Type B pancreatic cell (in vitro differentiated cells): ENCODE results near the gene CABCOCO1. TPM values are rescaled to one million over a fixed set of nuclear protein-coding genes. Genes with fewer than 3 reads are reported as not detected.

Experiments
- DNase-seq: peaks from one replicate; pipeline ENCODE4 v3.0.0; 2021; ENCODE audit warnings: mixed read lengths; ENCODE audit not compliant: unreplicated experiment; ENCODE audit errors: extremely low spot score
- H3K27ac Mint-ChIP-seq: 2 replicates; pipeline ENCODE4 v1.8.0; 2021; ENCODE audit warnings: mild to moderate bottlenecking, mixed read lengths
- H3K27me3 Mint-ChIP-seq: 2 replicates; pipeline ENCODE4 v1.8.0; 2021; ENCODE audit warnings: mixed read lengths
- H3K36me3 Mint-ChIP-seq: 2 replicates; pipeline ENCODE4 v1.8.0; 2021; ENCODE audit warnings: mixed read lengths
- H3K4me1 Mint-ChIP-seq: one replicate; pipeline ENCODE4 v1.8.0; 2021; ENCODE audit warnings: mixed read lengths; ENCODE audit not compliant: unreplicated experiment
- H3K4me3 Mint-ChIP-seq: 2 replicates; pipeline ENCODE4 v1.8.0; 2021; ENCODE audit warnings: mild to moderate bottlenecking, mixed read lengths
- H3K9me3 Mint-ChIP-seq: 2 replicates; pipeline ENCODE4 v1.8.0; 2021; ENCODE audit warnings: mixed read lengths
- CTCF ChIP-seq: fragments of 200-600 bp; sonication (generic); conservative IDR thresholded peaks from 2 replicates; pipeline ENCODE4 v1.5.0; 2021; ENCODE audit warnings: antibody characterized with exemption, mild to moderate bottlenecking
- total RNA-seq: library from RNA; stranded (reverse); gene quantifications from 2 replicates; pipeline ENCODE4 v1.2.1, GENCODE V29; 2021; ENCODE audit warnings: low replicate concordance

Gene CABCOCO1
- total RNA-seq, 1 donor from 2014 or later: not detected

DNA sequence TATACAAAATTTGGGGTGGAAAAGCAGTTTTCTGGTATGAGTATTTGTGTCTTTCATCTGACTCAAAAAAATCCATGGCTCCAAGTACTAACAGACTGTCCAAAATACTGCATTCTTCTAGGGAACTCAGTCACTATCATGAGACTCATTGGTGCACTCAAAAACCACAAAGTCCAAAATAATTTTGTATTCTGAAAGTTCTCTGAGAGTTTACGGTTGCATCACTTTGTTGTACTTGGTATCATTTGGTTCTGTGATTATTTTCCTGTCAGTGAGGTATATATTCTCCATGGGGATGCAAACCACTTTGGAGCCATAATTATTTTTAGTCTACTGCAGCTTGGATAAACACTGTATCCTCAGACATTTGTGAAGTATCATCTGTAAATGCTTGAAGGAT, 28.0 kb upstream of the CABCOCO1 start:
- no peak for DNase-seq
- Mint-ChIP-seq H3K36me3 (no peaks in the 10 kb centered on the region), H3K27ac (no peak overlapping the region), H3K9me3 (no peaks in the 10 kb centered on the region), H3K4me1 (peaks cover 7% of the 10 kb centered on the region), H3K27me3 (no peaks in the 10 kb centered on the region), H3K4me3 (no peak overlapping the region)
- TF ChIP-seq CTCF: no peak

DNA sequence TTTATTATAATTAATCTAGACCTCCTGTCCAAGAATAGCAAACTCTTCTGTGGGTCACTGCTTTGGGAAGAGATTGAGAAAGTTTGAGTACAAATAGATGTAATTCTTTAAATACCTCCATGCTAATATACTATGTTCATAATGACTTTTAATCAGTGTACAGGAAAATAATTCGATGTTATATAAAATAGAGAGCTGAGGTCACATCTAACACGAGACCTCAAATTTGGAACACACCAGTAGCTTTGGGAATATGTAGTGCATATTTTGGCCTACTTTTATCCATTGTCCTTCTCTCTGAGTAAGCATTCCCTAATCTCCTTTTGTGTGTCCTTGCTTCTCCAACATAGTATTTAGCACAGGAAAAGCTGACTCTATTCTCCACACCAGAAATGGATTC, 27.3 kb upstream of the CABCOCO1 start:
- no peaks in the 10 kb centered on the region for H3K36me3 Mint-ChIP-seq
- no peaks in the 10 kb centered on the region for H3K9me3 Mint-ChIP-seq
- no peak for DNase-seq
- H3K4me3 Mint-ChIP-seq: no peak overlapping the region
- no peak overlapping the region for H3K27ac Mint-ChIP-seq
- TF ChIP-seq CTCF: no peak
- H3K27me3 Mint-ChIP-seq: no peaks in the 10 kb centered on the region
- H3K4me1 Mint-ChIP-seq: peaks cover 13% of the 10 kb centered on the region

GRCh38 chr10:61635932-61636331, 26.8 kb upstream of the CABCOCO1 start:
- H3K27ac Mint-ChIP-seq: no peak overlapping the region
- H3K4me1 Mint-ChIP-seq: peaks cover 13% of the 10 kb centered on the region
- no peak for TF ChIP-seq CTCF
- DNase-seq: no peak
- H3K36me3 Mint-ChIP-seq: no peaks in the 10 kb centered on the region
- H3K27me3 Mint-ChIP-seq: no peaks in the 10 kb centered on the region
- H3K9me3 Mint-ChIP-seq: no peaks in the 10 kb centered on the region
- no peak overlapping the region for H3K4me3 Mint-ChIP-seq

DNA sequence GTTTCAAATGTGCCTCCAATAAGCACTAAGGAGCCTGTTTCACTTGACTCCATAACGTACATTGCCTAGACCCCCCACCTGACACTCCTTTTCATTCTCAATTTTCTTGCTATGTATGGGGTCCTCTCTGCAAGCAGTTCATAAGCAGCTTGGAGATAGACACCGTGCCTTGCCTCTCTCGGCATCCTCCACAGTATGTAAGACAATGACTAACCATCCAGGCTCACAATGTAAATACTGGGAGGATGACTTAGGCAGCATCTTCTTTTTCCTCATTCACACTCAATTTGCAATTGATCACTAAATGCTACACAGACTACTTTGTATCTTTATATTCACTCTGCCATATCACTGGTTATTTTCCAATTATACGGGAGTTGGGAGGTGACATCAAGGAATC, 22.8 kb upstream of the CABCOCO1 start:
- DNase-seq: no peak
- Mint-ChIP-seq H3K27me3 (no peaks in the 10 kb centered on the region), H3K9me3 (no peaks in the 10 kb centered on the region), H3K4me1 (peaks cover 30% of the 10 kb centered on the region), H3K4me3 (no peak overlapping the region), H3K27ac (no peak overlapping the region), H3K36me3 (no peaks in the 10 kb centered on the region)
- TF ChIP-seq CTCF: no peak

DNA sequence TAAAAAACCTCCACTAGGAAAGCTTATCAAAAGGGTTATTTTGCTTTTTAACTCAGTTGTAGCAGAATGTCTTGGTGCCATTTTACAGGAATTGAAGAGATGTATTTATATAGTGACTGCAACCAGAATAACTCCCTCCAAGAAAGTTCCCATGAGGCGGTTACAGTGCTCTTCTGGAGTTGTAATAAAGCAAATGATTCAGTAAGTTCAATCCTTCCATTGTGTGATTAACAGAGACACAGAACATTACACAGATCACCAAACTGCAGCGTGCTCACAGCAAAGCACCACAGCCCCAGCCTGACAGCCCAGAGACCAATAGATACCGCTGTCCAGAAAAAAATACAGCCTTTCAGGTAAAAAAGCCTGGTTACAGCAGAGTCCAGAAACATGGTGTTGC, 21.9 kb upstream of the CABCOCO1 start:
- no peak overlapping the region for H3K4me3 Mint-ChIP-seq
- no peaks in the 10 kb centered on the region for H3K27me3 Mint-ChIP-seq
- no peak overlapping the region for H3K27ac Mint-ChIP-seq
- DNase-seq: no peak
- no peaks in the 10 kb centered on the region for H3K9me3 Mint-ChIP-seq
- H3K4me1 Mint-ChIP-seq: peaks cover 24% of the 10 kb centered on the region
- H3K36me3 Mint-ChIP-seq: no peaks in the 10 kb centered on the region
- no peak for TF ChIP-seq CTCF

- Mint-ChIP-seq H3K36me3 (no peaks in the 10 kb centered on the region), H3K9me3 (no peaks in the 10 kb centered on the region), H3K4me1 (peaks cover 24% of the 10 kb centered on the region), H3K27me3 (no peaks in the 10 kb centered on the region), H3K27ac (no peak overlapping the region), H3K4me3 (no peak overlapping the region)
- DNase-seq: no peak
- no peak for TF ChIP-seq CTCF
Measured at GRCh38 chr10:61642150-61642571, 20.6 kb upstream of the CABCOCO1 start.
